HTR-8/SVneo (cell line): ENCODE results near the gene NDC80.
"Not testable (repeated sequence)": the region's sequence is repeated elsewhere in the genome, so short reads cannot be mapped to it uniquely, and the experiment has no call there.

Experiments
- DNase-seq: peaks from one replicate; pipeline ENCODE4 v3.0.0; 2011; ENCODE audit warnings: low spot score, mixed read lengths; ENCODE audit not compliant: insufficient read length
- FAIRE-seq: peaks from 2 replicates; lab custom pipeline; 2011; peaks lifted over from hg19 to GRCh38; lab: Jason Lieb, UNC

Gene NDC80

DNA sequence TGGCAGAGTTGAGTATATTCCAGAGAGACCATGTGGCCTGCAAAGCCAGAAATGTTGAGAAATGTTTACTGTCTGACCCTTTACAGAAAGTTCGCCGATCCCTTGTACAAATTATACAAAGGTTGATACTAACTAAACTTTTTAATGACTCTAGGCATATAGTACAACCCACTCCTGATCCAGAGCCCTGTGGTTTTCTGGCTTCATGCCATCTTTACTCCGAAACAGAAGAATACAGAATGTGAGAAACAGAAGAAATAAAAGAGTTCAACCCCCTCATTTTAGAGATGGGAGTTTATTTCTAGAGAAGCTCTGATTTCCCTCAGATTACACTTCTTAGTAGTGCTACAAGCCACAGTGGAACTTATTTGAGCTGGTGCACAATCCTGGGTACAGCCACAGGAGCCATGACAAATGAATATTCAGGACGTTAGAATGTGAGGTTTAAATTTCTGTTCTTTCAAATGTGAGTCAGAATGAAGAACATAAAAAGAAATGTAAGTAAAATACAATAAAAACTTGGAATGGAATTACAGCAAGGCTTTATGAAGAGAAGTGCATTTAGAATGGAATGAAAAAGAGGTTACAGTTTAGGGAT is 46.1 kb downstream of the NDC80 start:
- DNase-seq = no peak
- FAIRE-seq = no peak

DNA sequence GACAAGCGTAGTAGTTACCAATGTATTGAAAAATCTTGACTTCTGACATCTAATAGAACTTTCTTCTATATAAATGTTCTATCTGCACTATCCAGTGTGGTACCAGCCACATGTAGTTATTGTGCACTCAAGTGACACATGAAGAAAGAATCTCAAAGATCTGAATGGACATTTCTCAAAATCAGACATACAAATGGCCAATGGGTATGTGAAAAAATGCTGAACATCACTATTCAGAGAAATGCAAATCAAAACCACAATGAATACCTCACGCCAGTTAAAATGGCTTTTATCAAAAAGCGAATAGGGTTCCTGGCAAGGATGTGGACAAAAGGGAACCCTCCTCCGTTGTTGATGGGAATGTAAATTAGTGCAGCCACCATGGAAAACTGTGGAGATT is 46.7 kb downstream of the NDC80 start:
- no peak for FAIRE-seq
- no peak for DNase-seq

DNA sequence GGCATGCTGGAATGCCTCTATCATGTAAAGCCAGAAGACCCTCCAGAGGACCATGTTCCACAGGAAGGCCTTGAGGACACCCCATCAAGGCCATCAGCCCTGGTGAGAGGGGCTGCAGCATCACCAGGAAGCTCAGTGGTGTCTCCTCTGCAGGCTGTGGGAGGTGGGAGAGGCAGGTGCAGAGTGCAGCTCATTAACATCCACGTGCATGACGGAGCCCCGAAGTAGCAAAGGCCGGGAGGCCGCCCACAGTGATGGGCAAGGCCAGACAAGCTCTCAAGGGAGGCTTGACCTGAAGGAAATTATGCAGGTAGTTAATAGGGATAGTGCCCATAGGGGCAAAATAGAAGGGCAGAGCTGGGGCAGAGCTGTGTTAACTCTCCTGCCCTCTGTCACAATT is 53.9 kb downstream of the NDC80 start:
- no peak for DNase-seq
- no peak for FAIRE-seq

DNA sequence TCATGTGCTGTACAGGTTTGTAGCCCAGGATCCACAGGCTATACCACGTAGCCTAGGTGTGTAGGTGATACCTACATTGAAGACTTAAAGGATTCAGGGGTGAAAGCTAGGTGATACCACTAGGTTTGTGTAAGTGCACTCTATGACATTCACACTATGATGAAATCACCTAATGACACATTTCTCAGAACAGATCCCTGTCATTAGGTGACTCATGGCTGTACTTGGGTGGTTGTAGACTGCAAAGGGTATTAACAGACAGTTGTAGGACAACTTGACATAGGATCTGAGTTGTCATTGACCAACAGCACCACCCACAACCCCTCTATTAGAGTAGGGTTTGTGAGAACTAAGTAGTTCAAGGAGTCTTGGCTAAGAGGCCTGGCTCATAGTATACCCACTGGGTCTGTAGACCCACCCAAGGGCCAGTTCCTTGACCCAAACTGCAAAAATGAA is 56.5 kb downstream of the NDC80 start:
- no peak for DNase-seq

DNA sequence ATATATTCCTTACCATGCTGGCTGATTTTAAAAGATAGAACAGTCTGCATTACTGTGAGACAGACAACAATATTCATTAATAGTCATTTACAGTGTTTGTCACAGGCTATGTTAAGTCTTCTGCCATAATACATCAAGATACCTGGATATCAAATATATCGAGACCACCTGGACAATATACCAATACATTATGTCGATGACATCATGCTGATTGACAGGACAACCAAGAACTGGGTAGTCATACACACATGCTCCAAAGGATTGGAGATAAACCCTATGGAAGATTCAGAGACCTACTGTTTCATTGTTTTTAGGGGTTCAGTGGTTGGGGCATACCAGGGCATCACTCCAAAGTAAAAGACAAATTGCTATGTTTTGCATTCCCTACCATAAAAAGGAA is 57.6 kb downstream of the NDC80 start:
- FAIRE-seq = no peak
- DNase-seq = no peak

More for the DNA sequence above, 56.5 kb downstream of the NDC80 start:
- FAIRE-seq = no peak

DNA sequence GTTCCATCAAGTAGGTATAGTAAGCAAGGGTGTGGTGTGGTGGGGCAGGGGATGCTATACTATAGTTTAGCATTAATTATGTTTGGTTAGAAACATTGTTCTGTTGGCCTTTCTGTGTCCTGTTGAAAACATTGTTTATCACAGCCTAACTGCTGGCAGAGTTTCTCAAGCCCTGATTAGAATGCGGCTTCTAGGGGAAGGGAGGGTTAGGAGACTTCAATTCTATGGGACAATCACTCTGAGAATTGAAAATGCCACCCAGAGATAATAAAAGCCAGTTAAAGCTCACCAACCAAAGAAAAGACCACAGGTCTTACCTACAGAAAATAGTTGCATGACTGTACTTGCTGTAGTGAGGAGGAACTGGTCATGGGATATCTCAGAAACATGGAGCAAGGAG is 64.2 kb downstream of the NDC80 start:
- DNase-seq (no peak), FAIRE-seq (no peak)

DNA sequence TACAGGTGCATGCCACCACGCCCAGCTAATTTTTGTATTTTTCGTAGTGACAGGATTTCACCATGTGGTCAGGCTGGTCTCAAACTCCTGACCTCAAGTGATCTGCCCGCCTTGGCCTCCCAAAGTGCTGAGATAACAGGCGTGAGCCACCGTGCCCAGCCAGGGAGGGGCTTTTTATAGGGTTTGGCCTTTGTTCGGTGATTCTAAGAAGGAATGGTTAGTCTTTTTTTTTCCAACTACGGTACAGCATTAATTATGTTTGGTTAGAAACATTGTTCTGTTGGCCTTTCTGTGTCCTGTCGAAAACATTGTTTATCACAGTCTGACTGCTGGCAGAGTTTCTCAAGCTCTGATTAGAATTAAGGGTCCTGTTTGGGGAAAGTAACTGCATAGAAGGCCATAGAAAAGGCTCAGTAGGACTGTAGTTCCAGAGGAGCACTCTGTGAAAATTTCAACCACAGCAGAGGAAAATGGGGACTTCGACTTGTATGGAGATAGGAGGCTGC is 64.8 kb downstream of the NDC80 start:
- FAIRE-seq (no peak), DNase-seq (no peak)

DNA sequence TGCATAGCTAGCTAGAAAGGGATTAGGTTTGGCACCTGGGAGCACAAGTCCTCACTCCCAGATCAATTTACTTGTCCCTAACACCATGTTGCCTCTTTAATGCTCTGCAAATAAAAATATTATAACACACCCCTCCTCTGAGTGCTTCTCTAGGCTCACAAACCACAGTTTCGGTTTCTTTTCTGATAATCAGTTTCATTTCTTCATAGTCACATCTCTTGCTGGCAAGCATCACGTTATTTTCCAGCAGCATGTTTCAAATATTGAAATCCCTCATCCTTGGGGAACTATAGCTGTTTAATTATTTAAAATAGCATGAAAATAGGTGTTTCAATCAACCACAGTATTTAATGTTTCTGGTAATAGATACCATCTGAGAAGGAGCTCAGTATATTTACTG is 70.3 kb downstream of the NDC80 start:
- no peak for FAIRE-seq
- no peak for DNase-seq

DNA sequence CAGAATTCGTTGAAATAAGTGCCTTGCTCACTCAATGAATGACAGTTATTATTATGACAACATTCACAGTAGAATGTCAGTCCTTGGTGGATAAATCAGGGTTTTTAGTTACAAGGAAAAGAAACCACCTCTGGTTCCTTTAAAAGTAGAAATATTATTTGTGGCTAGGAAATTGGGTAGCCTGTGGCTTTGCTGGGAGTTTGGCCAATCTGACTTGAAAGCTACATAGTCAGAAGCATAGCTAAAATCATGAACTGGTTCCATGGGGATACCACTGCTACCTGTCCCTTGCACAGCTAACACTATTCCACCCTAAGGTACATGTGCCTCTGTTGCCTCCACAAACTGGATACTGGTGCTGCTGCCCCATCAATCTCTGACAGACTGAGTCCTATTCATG is 71.4 kb downstream of the NDC80 start:
- FAIRE-seq (no peak), DNase-seq (no peak)

DNA sequence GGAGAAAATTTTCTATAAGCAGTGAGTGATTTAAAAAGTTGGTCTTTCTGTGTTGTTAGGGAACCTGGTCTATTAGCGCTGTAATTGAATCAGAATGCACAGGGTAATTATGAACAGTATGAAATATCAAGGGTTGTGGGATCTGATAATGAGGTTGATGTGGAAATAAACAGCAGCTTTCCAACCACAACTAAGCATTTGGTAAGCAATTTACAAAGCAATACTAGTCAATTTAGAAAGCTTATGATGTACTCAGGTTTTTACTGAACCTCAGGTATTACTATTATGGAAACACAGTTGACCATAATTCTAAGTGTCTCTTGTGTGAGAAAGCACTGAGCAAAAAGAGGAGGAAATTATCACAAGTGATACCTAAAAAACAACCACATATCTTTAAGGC is 73.2 kb downstream of the NDC80 start:
- FAIRE-seq (no peak), DNase-seq (no peak)

DNA sequence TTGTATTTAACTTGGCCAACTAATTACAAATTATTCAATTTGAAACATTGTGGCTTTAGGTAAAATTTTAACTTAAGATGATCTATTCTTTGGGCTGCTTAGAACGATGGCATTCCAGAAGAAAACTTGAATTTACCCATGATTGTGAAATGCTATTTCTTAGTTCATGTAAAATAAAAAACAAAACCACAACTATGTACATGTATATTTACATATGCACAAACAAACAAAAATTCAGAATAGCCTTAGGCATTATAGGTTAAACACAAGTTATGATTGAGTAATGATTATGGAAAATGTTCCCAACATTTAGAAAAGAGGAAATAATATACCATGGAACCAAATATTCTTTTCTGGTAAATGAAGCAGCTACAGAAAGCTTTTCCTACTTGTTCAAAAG is 80.6 kb downstream of the NDC80 start:
- FAIRE-seq (no peak), DNase-seq (no peak)

DNA sequence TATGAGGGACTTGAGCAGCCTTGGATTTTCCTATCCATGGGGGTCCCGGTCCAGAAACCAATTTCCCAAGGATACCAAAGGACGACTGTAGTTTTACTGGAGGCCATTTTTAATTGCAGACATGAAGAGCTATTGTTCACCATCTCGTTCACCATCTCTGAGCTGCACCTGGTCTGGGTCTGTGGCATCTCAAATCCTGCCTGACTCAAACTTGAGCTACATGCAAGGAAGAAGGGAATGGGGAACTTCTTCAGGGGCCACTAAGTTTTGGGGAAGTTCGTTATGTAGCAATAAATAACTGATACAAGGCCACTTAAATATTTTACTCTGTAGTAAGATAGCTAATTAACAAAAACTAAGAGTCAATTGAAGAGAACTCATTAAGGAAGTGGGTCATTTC is 82.1 kb downstream of the NDC80 start:
- FAIRE-seq = no peak

DNA sequence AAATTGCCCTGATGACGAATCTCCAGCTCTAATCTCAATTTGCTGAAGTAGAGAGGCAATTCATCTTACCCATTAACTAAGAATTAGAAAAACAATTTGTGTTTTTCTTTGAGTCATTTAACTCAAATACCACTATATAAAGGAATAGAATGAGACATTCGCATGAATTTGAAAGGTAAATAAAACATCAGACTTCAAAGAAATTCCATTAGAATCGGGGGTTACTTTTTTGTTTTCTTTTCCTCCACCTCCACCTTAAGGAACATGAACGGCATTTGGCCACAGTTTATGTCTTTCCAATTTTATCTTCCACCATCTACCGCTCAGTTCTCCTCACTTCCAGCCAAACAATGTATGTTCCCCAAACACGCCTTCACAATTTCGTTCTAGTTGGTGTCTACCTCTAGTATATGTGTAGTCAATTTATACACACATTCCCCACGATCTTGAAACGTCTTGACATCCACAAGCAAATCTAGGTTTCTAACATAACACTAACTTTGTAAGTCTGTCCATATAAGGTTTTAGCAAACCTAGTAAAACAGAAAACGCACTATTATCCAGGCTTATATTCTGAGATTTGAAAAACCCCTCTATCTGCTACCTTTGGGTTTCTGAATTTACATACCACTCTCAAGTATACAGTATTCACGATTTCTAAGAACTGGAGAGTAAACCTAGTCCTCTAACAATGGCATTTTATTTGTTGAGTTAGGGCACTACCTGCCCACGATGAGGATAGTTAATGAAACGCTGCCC is 83.0 kb downstream of the NDC80 start:
- FAIRE-seq (no peak), DNase-seq (no peak)

More for the DNA sequence above, 82.1 kb downstream of the NDC80 start:
- DNase-seq = no peak

DNA sequence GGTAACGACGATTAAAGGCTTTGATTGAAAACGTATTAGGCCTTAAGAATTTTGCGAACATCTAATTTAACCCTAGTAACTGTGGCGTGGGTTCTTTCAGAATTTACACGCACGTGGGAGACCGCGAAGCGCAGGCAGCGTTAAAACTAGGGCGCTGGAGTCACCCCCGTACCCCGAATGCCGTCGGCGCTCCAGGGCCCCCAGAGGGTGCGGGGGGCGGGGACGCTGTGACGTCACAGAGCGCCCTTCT is 83.5 kb downstream of the NDC80 start:
- peak; percentile 59 for DNase-seq
- no peak for FAIRE-seq

DNA sequence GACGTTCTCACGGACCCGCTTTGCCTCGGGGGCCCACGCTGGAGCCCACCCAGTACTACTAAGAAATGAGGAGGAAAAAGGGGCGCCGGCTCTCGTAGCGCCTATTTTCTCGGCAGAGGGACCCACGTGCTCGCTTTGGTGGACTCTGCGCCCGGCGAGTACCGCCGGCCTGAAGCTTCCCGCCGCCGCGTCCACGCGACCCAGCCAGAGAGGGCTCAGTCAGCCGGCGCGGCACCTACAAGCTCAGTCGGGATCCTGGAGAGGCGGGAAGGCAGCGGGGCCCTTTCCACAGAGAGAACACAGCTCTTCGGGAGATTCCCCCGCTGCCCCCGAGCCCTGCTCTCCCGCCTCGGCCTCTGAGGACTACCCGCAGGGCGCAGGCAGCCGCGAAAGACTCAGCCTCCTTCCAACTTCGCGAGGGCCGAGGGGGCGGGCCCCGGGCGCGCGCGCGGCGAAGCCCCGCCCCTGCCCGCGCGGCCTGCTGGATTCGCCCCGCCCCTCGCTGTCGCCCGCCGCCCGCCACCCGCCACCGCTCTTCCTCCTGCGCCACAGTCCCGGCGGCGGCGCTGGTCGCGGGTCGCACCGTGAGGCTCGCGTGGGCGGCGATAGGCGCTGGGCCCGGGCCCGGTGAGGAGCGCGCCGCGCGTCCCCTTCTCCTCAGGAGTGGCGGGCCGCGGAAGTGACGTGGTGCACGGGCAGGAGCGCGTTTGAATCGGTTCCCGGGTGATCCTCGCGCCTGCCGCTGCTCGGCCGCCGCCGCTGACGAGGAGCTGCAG is 84.0 kb downstream of the NDC80 start, which contains the start of gene SMCHD1:
Gene SMCHD1 (plus strand): TSS at position 549 of the 776 bp plus-strand sequence. CDS start 350 bp downstream, outside the sequence.
- peak; percentile 33 for FAIRE-seq

DNA sequence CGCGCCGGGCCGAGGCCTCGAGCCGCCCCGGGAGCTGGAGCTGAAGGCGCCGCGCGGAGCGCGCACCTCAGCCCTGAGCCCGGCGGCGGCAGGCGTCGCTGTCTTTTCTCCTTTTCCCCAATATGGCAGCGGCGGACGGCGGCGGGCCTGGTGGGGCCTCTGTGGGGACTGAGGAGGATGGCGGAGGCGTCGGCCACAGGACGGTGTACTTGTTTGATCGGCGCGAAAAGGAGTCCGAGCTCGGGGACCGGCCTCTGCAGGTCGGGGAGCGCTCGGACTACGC is 84.5 kb downstream of the NDC80 start:
- no peak for FAIRE-seq
- DNase-seq = no peak

More for the DNA sequence above, 84.0 kb downstream of the NDC80 start, which contains the start of gene SMCHD1:
- DNase-seq = peak; percentile 61

DNA sequence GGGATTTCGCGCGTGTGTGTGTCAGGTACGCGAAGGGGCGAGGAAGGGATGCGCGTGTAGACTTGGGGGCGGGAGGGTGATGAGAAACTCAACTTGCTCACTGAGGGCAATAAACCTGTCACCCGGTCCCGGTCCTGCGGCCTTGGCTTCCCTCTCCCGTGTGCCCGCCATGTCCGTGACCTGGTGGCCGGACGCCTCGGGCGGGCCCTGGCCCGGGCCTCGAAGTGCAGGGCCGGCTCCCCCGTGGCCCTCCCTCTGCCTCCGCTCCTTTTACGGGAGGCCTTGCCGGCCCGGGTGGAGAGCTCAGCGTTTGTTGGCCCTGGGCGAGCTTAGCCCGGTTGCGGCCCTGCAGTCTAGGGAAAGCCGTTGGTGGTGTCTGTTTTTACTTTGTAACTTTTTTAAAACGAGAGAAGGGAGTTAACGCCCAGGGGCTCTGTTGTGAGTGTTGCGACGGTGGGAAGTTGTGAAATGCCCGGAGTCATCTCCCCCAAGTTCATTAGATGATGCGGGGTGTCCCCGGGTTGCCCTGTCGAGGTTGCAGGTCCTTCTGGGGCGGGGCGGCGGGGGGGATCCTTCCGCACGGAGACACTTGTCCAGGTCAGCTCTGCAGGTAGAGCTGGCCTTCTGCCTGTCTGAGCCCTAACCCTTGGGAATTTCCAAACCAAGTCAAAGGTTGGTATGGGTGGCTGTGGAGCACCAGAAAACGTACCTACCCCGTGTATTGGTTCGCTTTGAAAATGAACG is 85.1 kb downstream of the NDC80 start:
- DNase-seq (no peak), FAIRE-seq (no peak)

DNA sequence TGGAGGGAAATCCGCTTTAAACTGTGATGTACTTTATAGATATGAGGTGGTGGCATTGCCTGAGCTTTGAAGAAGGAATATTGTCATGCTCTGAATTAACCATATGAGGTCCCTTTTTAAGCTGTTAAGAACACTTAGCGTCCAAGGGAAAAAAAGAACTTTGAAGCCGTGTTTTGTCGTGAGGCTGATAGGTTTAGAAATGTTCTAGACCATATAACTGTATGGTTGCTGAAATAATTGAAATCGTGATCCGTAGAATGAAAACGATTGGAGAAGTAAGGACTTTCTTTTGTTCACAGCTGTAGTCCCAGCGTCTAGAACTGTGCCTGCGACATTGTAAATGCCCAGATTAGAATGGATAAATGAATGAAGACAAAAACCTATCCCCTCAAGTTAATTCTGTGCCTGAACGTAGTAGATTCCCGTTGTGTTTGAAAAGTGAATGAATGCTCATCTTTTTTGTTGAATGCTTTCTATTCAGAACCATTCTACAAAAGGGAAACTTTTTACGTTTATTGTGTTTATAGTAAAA is 85.7 kb downstream of the NDC80 start:
- DNase-seq (no peak), FAIRE-seq (no peak)

DNA sequence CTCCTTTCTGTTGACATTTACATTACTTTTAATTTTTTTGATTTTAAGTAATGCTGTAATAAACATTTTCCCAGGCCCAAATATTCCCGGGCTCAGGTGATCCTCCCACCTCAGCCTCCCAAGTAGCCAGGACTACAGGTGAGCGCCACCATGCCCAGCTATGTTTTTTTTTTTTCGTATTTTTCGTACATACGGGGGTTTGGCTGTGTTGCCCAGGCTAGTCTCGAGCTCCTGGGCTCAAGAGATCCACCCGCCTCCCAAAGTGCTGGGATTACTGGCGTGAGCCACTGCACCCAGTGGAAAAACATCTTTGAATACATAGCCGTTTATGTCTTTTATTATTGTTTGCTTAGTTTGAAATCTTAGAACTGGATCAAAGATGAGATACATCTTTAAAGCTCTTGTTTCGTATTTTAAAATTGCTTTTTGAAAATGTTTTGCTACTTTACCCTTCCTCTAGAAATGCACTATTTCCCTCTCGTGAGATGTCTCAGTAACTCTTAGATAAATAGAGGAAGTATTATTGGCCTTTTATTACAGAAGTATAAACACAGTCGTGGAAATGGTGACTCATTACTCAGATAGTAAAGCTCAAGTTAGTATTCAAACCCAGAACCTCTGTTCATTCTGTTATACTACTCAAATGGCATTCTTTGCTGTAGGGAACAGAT is 86.6 kb downstream of the NDC80 start:
- peak; percentile 34 for DNase-seq
- no peak for FAIRE-seq

DNA sequence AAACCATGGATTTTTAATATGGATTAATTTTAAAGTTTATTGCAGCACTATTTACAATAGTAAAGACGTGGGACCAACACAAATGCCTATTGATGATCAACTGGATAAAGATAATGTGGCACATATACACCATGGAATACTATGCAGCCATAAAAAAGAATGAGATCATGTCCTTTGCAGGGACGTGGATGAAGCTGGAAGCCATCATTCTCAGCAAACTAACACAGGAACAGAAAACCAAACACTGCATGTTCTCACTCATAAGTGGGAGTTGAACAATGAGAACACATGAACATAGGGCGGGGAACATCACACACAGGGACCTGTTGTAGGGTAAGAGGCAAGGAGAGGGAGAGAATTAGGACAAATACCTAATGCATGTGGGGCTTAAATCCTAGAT is 89.5 kb downstream of the NDC80 start:
- not testable (repeated sequence) for DNase-seq, FAIRE-seq
